ENCODE results near the gene TXK. TPM values are rescaled to one million over a fixed set of nuclear protein-coding genes. Genes with fewer than 3 reads are reported as not detected.
A peak's percentile ranks its signal among the peaks of the same experiment; 100 is the strongest.

Gene TXK
- total RNA-seq, 1 experiment from 2014 or later = 0.69 TPM

DNA sequence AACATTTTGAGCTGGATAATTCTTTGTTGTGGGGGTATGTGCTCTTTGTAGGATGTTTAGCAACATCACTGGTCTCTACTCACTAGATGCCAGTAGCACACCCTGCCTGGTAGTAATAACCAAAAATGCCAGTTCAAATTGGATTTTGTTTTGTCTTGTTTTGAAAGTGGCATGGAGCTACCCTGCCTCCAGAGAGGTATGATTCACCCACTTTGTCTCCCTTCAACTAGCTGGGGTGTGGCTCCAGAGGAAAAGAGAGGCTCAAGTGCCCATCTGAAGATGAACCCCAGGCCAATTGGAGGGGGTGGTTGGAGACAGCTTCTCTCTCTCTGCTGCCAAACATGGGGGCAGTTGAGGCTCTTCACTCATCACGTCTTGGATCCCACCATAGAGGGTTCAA is 83.0 kb downstream of the TXK start:
- DNase-seq (ENCODE audit: low read depth) = peak; percentile 47

- DNase-seq (ENCODE audit: low read depth) = no peak
Observed at GRCh38 chr4:48049483-48049882, 84.6 kb downstream of the TXK start.

DNA sequence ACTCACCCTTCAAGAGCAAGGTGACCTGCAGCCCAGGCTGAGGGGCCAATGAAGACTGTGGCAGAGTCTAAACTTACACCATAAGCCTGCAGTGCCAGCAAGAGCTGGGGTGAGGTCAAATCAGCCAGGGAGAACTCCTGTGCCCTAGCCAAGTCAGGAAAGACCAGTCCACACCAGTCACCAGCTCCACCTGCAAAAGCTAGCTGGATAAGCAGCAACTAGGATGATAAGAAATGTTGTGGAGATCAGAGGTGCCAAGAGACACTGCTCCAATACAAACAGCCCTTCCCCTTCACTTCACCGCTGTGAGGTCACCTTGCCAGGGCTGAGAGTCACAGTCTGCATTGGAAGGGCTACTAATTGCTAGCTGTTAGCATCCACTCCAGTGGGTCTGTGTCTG is 86.2 kb downstream of the TXK start:
- no peak for DNase-seq (ENCODE audit: low read depth)

DNA sequence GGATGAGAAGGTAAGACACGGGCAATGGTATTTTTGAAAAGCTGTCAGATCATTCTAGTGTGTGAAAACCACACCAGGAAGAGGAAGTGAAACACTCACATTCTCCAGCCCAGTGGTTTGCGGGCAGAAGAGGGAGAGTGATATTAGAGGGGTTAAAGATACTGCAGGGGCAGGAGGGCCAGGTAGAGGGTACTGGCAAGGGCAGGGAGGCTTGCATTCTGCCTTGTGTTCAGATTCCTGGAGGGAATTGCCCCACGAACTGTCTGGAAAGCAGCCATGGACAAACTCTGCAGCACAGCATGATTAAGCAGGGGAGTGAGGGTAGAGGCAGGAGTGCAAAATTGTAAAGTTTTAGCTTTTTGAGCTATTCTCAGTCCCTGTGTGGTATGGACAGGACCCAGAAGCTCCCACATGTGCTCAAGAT is 86.6 kb downstream of the TXK start:
- DNase-seq (ENCODE audit: low read depth) = peak; percentile 46

DNA sequence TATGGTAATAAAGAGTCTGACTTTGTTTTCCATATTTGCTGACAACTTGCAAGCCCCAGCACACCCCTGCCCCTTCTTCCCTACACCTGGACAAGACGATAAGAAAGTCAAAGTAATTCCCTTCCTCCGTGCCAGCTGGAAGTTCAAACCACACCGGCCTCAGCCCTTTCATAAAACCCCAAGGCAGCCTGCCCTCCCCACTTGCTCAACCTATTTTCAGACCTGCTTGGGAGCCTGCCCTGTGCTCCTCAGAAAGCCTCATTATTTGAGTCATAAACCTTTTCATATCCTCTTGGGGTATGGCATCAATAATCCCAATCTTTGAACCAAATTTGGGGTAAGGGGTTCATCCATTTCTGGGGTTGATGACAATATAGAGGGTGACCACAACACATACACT is 88.0 kb downstream of the TXK start:
- no peak for DNase-seq (ENCODE audit: low read depth)

DNA sequence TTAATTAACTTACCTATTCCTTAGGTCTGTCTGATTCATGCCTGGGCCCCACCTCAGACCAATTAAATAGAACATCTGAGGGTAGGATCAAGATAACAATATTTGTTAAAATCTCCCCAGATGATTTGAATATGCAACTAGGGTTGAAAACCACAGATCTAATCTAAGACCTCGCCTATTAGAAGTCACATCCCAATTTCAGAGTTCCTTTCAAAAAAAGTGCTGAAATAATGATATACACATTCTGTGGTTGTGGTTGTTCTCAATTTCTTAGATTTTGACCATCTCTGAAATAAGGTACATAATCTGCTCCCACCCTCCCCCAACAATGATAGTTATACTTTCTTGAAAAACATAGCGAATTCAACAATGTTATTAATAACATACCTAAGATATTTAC is 89.8 kb downstream of the TXK start:
- no peak for DNase-seq (ENCODE audit: low read depth)

DNA sequence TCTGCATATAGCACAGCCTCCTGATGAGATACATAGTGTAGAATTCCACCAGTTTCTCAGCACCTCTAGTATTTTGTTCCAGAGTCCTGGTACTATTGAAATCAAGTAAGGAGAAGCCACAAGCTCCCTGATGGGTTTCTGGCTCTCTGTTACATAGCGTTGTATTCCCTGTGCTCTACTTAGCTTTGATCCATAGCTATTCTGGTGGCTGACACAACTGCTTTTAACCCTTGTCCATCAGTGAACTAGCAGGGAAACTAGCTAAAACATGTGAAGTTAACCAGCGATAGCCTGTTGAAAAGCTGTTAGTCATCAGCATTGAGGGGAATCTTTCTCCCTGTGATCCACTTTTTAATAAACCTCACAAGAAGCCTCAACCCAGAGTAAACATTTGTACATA is 90.5 kb downstream of the TXK start:
- DNase-seq (ENCODE audit: low read depth) = no peak

DNA sequence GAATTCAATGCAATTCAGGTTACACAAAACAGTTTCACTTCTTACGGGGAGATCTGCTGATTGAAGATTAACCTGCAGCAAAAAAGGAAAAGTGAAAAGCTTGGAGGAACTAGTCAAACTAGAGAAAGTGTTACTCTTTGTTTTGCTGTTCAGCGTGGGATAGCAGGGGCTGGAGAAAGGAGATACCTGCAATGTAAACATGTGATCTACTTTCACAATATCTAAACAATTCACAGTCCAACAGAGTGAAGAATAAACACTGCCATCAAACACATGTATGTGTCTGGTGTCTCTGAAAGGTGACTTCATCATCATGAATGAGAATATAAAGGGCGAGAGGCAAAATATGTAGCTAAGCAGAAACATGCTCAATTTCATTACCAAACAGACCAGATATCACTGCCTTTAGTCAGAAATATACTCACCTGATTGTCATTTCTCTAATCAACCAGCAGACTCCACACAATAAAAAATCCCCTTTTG is 91.0 kb downstream of the TXK start:
- no peak for DNase-seq (ENCODE audit: low read depth)

- DNase-seq (ENCODE audit: low read depth) = peak; percentile 35
Observed at GRCh38 chr4:48041535-48042137, 92.4 kb downstream of the TXK start.

DNA sequence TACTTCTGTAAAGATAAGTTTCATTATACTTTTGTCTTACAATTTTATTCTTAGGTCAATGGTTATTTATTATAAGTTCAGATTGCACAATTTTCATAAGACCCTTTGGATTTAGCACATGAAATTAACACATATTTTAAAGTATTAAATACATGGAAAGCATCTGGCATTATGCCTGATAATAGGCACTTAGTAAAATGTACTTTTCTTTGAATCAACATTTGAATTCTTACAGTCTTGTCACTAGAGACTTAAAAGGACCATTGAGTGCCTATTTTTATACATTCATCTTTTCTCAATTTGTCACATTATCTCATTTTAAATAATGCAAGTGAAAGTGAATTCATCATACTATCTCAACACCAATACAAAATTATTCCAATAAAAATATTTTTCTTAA is 94.5 kb downstream of the TXK start:
- DNase-seq (ENCODE audit: low read depth) = no peak

- no peak for DNase-seq (ENCODE audit: low read depth)
Observed at GRCh38 chr4:48038666-48039065, 95.4 kb downstream of the TXK start.

DNA sequence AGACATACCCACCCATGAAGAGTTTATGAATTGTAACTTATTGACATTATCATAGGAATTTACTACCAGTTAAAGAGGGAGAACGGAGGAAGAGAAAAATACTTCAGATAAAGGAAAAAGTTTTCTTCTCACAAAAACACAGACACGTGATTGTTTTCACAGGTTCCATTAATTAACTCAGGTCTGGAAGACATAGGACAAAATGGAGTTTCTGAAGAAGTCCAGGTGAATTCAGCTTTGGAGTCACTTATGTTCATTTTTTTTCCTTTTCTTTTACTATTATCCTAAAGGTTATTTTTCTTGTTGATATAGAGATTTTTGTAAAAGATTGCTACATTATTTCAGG is 97.0 kb downstream of the TXK start:
- DNase-seq (ENCODE audit: low read depth) = no peak

GRCh38 chr4:48035952-48036351 is 98.1 kb downstream of the TXK start:
- no peak for DNase-seq (ENCODE audit: low read depth)

DNA sequence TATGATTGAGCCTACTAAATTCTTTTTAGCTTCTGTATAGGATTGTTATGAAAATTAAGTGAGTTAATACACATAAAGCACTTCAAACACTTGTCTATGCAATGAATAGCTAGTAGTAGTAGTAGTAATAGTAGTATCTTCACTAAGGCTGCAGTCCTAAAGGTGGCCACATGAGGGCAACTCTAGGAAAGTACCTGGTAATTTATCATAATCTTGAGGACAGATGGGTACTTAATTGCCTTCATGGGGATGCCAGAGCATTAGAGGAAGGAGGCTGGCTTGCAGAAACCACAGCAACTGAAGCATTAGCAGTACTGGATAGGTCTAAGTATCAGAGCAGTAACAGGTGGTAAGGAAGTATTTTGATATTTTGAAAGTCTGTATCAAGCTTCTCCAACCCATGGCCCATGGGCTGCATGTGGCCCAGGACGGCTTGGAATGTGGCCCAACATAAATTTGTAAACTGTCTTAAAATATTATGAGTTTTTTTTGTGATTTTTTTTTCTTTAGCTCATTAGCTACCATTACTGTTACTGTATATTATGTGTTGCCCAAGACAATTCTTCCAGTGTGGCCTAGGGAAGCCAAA is 100.1 kb downstream of the TXK start:
- DNase-seq (ENCODE audit: low read depth) = peak; percentile 50

DNA sequence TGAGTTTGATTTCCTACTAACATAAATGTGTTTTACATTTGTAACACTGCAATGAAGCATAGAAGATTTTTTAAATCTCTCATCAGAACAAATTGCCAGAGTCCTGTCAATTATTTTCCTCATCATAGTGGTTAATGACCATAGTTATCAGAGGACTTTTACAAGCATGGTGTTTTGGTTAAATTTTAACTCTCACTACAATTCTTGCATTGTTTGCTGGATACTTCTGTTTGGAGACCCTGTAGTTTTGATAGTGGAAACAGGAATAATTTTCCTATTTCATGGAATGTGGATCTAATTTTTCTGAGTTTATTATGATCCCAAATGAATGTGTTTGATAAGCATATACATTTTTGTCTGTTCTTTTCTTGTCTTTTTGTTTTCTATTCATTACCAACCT is 100.6 kb downstream of the TXK start:
- no peak for DNase-seq (ENCODE audit: low read depth)

DNA sequence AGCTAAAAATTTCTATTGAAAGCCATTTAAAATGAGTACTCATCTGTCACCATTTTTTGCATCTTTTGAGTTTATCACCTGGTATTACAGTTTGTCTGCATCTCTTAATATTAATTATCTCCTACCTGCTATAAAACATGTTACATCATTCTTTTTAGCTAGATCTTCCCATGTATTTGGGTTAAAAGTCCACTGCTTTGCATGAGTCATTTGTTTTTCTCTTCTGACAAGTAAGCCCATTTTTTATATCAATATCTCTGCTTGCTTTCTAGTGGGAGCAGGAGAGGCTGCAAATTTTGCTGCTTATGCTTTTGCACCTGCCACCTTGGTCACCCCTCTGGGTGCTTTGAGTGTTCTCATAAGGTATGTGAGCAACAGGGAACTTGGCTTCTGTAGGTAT is 101.3 kb downstream of the TXK start:
- DNase-seq (ENCODE audit: low read depth) = no peak

GRCh38 chr4:48031802-48032525 is 102.1 kb downstream of the TXK start:
- peak; percentile 70 for DNase-seq (ENCODE audit: low read depth)

DNA sequence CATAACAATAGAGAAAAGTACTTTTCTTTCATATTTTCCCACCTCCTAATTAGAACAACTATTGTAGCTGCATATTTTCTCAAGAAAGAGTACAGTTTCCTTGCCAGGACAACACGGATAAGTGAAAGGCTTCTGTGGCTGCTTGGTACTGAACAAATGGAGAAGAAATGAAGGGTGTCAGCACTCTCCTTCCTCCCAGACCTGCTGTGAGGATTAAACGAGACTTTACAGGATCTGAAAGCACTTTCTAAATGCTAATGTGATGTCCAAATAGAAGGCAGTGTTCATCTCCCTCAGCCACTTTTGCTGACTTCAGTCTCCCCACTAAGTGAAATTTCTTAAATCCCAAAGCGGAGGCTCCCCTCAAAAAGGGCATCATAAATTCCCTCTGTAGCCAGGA is 103.6 kb downstream of the TXK start:
- DNase-seq (ENCODE audit: low read depth) = no peak

DNA sequence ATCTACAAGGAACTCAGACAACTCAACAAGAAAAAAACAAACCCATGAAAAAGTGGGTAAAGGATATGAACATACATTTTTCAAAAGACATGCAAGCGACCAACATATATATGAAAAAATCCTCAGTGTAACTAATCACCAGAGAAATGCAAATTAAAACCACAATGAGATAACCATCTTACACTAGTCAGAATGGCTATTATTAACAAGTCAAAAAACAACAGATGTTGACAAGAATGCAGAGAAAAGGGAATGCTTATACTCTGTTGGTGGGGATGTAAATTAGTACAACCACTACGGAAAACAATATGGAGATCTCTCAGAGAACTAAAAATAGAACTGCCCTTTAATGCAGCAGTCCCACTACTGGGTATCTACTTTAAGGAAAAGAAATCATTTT is 105.4 kb downstream of the TXK start:
- no peak for DNase-seq (ENCODE audit: low read depth)

GRCh38 chr4:48027653-48028052 is 106.4 kb downstream of the TXK start:
- DNase-seq (ENCODE audit: low read depth) = no peak

DNA sequence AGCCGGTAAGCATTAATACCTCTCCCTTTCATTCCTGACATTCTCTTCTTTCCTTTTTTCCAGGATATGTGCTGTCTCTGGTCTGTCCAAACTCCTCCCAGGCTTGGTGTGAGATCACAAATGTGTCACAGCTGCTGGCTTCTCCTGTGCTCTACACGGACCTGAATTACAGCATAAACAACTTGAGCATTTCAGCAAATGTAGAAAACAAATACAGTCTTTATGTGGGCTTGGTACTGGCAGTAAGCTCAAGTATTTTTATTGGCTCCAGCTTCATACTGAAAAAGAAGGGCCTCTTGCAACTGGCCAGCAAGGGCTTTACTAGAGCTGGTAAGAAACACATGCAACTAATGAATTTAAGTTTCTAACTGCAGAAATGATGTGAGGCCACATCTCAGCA is 109.0 kb downstream of the TXK start:
- DNase-seq (ENCODE audit: low read depth) = peak; percentile 61

- DNase-seq (ENCODE audit: low read depth) = no peak
Observed at GRCh38 chr4:48024522-48024921, 109.5 kb downstream of the TXK start.

GRCh38 chr4:48022192-48022799 is 111.8 kb downstream of the TXK start:
- no peak for DNase-seq (ENCODE audit: low read depth)

All from M059J (cell line).